ENCODE results near the gene MYL11.

DNA sequence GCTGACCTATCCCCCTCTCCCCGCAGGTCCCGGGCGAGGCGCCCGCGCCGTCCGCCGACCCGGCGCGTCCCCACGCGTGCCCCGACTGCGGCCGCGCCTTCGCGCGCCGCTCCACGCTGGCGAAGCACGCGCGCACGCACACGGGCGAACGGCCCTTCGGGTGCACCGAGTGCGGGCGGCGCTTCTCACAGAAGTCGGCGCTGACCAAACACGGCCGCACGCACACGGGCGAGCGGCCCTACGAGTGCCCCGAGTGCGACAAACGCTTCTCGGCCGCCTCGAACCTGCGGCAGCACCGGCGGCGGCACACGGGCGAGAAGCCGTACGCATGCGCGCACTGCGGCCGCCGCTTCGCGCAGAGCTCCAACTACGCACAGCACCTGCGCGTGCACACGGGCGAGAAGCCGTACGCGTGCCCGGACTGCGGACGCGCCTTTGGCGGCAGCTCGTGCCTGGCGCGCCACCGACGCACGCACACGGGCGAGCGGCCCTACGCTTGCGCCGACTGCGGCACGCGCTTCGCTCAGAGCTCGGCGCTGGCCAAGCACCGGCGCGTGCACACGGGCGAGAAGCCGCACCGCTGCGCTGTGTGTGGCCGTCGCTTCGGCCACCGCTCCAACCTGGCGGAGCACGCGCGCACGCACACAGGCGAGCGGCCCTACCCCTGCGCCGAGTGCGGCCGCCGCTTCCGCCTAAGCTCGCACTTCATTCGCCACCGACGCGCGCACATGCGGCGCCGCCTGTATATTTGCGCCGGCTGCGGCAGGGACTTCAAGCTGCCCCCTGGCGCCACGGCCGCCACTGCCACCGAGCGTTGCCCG lies 43.1 kb downstream of the MYL11 start:
- peak; percentile 78 for TF ChIP-seq POLR2A (IDR thresholded peaks at IDR 0.05; ENCODE audit: low read length)
- no peak for TF ChIP-seq GATA1 (IDR thresholded peaks at IDR 0.05; ENCODE audit: low read depth, low read length)
